Measurements from ENCODE around the gene CDC42. TPM values are rescaled to one million over a fixed set of nuclear protein-coding genes. Genes with fewer than 3 reads are reported as not detected.
A peak's percentile ranks its signal among the peaks of the same experiment; 100 is the strongest.

Gene CDC42
- total and polyA plus RNA-seq, 2 experiments from 2014 or later = 119 to 184 TPM

DNA sequence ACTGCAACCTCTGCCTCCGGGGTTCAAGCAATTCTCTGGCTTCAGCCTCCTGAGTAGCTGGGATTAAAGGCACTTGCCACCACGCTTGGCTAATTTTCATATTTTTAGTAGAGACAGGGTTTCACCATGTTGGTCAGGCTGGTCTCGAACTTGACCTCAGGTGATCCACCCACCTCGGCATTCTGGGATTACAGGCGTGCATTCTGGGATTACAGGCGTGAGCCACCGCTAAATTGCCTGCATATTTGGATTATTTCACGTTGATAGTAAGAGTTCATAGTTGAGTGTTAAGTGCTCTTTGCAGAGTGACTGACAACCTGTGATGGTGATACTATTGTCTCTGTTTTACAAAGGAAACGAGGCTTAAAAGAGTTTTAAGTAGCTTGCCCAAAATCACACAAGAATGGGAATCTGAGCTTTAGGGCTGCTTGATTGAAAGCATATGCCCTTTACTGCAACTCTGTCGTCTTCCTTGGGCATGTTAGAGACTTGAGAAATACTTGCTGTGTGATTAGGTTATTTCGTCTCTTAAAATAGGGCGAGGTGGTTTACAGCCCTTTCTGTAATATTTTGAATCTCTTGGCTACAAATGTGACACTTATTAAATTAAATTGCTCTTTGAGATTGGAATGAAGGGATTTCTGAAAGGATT is 12.4 kb downstream of the CDC42 start:
- H3K4me2 ChIP-seq = no peak overlapping the region
- H2AFZ ChIP-seq = no peak overlapping the region
- no peak overlapping the region for H3K4me3 ChIP-seq
- H3K9me3 Mint-ChIP-seq = peaks cover under 1% of the 10 kb centered on the region; the same call in 1 of the 3 replicates
- TF ChIP-seq CREB1 (CRISPR knock-in tag; IDR thresholded peaks at IDR 0.05; ENCODE audit: low read depth) (no peak), EZH2phosphoT487 (IDR thresholded peaks at IDR 0.05; ENCODE audit: unreplicated experiment) (no peak), EZH2 (IDR thresholded peaks at IDR 0.05; ENCODE audit: low read depth, unreplicated experiment) (no peak), ZNF114 (CRISPR knock-in tag; IDR thresholded peaks at IDR 0.05) (no peak), ZNF331 (CRISPR knock-in tag; IDR thresholded peaks at IDR 0.05; ENCODE audit: low read depth) (no peak), STAT1 (IDR thresholded peaks at IDR 0.05; ENCODE audit: unreplicated experiment) (no peak), NANOG (IDR thresholded peaks at IDR 0.05; ENCODE audit: borderline replicate concordance) (no peak), JUNB (IDR thresholded peaks at IDR 0.05; ENCODE audit: unreplicated experiment) (no peak), POLR2AphosphoS5 (IDR thresholded peaks at IDR 0.05; ENCODE audit: low read depth) (no peak)
- TF ChIP-seq, protein P1, sequence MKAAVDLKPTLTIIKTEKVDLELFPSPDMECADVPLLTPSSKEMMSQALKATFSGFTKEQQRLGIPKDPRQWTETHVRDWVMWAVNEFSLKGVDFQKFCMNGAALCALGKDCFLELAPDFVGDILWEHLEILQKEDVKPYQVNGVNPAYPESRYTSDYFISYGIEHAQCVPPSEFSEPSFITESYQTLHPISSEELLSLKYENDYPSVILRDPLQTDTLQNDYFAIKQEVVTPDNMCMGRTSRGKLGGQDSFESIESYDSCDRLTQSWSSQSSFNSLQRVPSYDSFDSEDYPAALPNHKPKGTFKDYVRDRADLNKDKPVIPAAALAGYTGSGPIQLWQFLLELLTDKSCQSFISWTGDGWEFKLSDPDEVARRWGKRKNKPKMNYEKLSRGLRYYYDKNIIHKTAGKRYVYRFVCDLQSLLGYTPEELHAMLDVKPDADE (IDR thresholded peaks at IDR 0.05) = no peak
- TF ChIP-seq, protein P2, sequence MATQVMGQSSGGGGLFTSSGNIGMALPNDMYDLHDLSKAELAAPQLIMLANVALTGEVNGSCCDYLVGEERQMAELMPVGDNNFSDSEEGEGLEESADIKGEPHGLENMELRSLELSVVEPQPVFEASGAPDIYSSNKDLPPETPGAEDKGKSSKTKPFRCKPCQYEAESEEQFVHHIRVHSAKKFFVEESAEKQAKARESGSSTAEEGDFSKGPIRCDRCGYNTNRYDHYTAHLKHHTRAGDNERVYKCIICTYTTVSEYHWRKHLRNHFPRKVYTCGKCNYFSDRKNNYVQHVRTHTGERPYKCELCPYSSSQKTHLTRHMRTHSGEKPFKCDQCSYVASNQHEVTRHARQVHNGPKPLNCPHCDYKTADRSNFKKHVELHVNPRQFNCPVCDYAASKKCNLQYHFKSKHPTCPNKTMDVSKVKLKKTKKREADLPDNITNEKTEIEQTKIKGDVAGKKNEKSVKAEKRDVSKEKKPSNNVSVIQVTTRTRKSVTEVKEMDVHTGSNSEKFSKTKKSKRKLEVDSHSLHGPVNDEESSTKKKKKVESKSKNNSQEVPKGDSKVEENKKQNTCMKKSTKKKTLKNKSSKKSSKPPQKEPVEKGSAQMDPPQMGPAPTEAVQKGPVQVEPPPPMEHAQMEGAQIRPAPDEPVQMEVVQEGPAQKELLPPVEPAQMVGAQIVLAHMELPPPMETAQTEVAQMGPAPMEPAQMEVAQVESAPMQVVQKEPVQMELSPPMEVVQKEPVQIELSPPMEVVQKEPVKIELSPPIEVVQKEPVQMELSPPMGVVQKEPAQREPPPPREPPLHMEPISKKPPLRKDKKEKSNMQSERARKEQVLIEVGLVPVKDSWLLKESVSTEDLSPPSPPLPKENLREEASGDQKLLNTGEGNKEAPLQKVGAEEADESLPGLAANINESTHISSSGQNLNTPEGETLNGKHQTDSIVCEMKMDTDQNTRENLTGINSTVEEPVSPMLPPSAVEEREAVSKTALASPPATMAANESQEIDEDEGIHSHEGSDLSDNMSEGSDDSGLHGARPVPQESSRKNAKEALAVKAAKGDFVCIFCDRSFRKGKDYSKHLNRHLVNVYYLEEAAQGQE (IDR thresholded peaks at IDR 0.05; ENCODE audit: unreplicated experiment) = no peak
- TF ChIP-seq, protein P3, sequence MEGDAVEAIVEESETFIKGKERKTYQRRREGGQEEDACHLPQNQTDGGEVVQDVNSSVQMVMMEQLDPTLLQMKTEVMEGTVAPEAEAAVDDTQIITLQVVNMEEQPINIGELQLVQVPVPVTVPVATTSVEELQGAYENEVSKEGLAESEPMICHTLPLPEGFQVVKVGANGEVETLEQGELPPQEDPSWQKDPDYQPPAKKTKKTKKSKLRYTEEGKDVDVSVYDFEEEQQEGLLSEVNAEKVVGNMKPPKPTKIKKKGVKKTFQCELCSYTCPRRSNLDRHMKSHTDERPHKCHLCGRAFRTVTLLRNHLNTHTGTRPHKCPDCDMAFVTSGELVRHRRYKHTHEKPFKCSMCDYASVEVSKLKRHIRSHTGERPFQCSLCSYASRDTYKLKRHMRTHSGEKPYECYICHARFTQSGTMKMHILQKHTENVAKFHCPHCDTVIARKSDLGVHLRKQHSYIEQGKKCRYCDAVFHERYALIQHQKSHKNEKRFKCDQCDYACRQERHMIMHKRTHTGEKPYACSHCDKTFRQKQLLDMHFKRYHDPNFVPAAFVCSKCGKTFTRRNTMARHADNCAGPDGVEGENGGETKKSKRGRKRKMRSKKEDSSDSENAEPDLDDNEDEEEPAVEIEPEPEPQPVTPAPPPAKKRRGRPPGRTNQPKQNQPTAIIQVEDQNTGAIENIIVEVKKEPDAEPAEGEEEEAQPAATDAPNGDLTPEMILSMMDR (conservative IDR thresholded peaks at IDR 0.05; ENCODE audit: low read depth in 2 of 2) = no peak
- TF ChIP-seq, protein P4, sequence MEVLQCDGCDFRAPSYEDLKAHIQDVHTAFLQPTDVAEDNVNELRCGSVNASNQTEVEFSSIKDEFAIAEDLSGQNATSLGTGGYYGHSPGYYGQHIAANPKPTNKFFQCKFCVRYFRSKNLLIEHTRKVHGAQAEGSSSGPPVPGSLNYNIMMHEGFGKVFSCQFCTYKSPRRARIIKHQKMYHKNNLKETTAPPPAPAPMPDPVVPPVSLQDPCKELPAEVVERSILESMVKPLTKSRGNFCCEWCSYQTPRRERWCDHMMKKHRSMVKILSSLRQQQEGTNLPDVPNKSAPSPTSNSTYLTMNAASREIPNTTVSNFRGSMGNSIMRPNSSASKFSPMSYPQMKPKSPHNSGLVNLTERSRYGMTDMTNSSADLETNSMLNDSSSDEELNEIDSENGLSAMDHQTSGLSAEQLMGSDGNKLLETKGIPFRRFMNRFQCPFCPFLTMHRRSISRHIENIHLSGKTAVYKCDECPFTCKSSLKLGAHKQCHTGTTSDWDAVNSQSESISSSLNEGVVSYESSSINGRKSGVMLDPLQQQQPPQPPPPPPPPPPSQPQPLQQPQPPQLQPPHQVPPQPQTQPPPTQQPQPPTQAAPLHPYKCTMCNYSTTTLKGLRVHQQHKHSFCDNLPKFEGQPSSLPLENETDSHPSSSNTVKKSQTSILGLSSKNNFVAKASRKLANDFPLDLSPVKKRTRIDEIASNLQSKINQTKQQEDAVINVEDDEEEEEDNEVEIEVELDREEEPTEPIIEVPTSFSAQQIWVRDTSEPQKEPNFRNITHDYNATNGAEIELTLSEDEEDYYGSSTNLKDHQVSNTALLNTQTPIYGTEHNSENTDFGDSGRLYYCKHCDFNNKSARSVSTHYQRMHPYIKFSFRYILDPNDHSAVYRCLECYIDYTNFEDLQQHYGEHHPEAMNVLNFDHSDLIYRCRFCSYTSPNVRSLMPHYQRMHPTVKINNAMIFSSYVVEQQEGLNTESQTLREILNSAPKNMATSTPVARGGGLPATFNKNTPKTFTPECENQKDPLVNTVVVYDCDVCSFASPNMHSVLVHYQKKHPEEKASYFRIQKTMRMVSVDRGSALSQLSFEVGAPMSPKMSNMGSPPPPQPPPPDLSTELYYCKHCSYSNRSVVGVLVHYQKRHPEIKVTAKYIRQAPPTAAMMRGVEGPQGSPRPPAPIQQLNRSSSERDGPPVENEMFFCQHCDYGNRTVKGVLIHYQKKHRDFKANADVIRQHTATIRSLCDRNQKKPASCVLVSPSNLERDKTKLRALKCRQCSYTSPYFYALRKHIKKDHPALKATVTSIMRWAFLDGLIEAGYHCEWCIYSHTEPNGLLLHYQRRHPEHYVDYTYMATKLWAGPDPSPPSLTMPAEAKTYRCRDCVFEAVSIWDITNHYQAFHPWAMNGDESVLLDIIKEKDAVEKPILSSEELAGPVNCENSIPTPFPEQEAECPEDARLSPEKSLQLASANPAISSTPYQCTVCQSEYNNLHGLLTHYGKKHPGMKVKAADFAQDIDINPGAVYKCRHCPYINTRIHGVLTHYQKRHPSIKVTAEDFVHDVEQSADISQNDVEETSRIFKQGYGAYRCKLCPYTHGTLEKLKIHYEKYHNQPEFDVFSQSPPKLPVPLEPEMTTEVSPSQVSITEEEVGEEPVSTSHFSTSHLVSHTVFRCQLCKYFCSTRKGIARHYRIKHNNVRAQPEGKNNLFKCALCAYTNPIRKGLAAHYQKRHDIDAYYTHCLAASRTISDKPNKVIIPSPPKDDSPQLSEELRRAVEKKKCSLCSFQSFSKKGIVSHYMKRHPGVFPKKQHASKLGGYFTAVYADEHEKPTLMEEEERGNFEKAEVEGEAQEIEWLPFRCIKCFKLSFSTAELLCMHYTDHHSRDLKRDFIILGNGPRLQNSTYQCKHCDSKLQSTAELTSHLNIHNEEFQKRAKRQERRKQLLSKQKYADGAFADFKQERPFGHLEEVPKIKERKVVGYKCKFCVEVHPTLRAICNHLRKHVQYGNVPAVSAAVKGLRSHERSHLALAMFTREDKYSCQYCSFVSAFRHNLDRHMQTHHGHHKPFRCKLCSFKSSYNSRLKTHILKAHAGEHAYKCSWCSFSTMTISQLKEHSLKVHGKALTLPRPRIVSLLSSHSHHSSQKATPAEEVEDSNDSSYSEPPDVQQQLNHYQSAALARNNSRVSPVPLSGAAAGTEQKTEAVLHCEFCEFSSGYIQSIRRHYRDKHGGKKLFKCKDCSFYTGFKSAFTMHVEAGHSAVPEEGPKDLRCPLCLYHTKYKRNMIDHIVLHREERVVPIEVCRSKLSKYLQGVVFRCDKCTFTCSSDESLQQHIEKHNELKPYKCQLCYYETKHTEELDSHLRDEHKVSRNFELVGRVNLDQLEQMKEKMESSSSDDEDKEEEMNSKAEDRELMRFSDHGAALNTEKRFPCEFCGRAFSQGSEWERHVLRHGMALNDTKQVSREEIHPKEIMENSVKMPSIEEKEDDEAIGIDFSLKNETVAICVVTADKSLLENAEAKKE (CRISPR knock-in tag; IDR thresholded peaks at IDR 0.05) = no peak
- no peak overlapping the region for H3K27ac Mint-ChIP-seq
- peaks cover 1% of the 10 kb centered on the region for H3K27me3 Mint-ChIP-seq (ENCODE audit: insufficient read depth, low read depth, poor library complexity)
- peaks cover 35% of the 10 kb centered on the region for H3K4me1 Mint-ChIP-seq
- no peak overlapping the region; the same call in 1 of the 2 replicates for H3K27ac ChIP-seq (ENCODE audit: low read depth)
- H3K36me3 ChIP-seq (ENCODE audit: insufficient read depth) = no peaks in the 10 kb centered on the region
- peaks cover 100% of the 10 kb centered on the region for H3K79me2 ChIP-seq (replicated peaks; ENCODE audit: insufficient read depth)
- no peaks in the 10 kb centered on the region for H3K27me3 ChIP-seq (ENCODE audit: insufficient read depth)
- peak; percentile 37 for DNase-seq (ENCODE audit: low spot score)
- H3K4me3 Mint-ChIP-seq = no peak overlapping the region
- peaks cover 12% of the 10 kb centered on the region; the same call in 2 of the 3 replicates for H3K36me3 Mint-ChIP-seq (ENCODE audit: low read depth)
- ATAC-seq = no peak
- no peaks in the 10 kb centered on the region for H3F3A ChIP-seq (replicated peaks; ENCODE audit: low read depth)
- H4K20me1 ChIP-seq (replicated peaks; ENCODE audit: insufficient read depth) = peaks cover 67% of the 10 kb centered on the region
- peaks cover 27% of the 10 kb centered on the region for H3K4me1 ChIP-seq (ENCODE audit: insufficient read depth)
- no peaks in the 10 kb centered on the region for H3K9me2 ChIP-seq (ENCODE audit: insufficient read depth)
